A549 (cell line): ENCODE data around the gene PUS7L. TPM values are rescaled to one million over a fixed set of nuclear protein-coding genes. Genes with fewer than 3 reads are reported as not detected.
A peak's percentile ranks its signal among the peaks of the same experiment; 100 is the strongest.

Source experiments
- ATAC-seq, 2 experiments: fragments of 200-7000 bp in 1 of 2; fragments of >200 bp in 1 of 2; cut with Nextera tagmentation in 1 of 2; cut with Tn5 transposase in 1 of 2; 3 replicates each; pipeline versions ENCODE4 v1.8.0 to v1.9.1; 2018 to 2020; ENCODE audit warnings: mild to moderate bottlenecking in 1 of 2, moderate library complexity in 1 of 2
- CTCF ChIA-PET: fragments of 300-600 bp; sonication (Branson Sonifier 250); formaldehyde crosslinking; extraction: SDS; loops from one replicate; lab custom pipeline; 2021; ENCODE audit warnings: antibody characterized with exemption, inconsistent platforms; lab: Yijun Ruan, JAX
- POLR2A ChIA-PET: fragments of 350-600 bp; formaldehyde crosslinking; extraction: SDS; loops from one replicate; lab custom pipeline; 2021; ENCODE audit warnings: antibody characterized with exemption, inconsistent platforms; lab: Yijun Ruan, JAX
- DNase-seq, 2 experiments: peaks; one replicate each; pipeline versions ENCODE4 v3.0.0 to v3.0.0-alpha.2; 2011 to 2016; ENCODE audit warnings: low read depth in 1 of 2, low spot score in 1 of 2
- FAIRE-seq: peaks from 2 replicates; lab custom pipeline; 2011; peaks lifted over from hg19 to GRCh38; lab: Jason Lieb, UNC
- H3K27ac ChIP-seq, 2 experiments: fragments of >200 bp; sonication (Bioruptor Twin); formaldehyde crosslinking; 3 replicates each; pipeline ENCODE4 v1.5.1; 2016 to 2017
- H3K4me1 ChIP-seq: fragments of >200 bp; sonication (Bioruptor Twin); formaldehyde crosslinking; 3 replicates; pipeline ENCODE4 v1.6.1; 2016
- H3K4me2 ChIP-seq: fragments of >200 bp; sonication (Bioruptor Twin); formaldehyde crosslinking; 3 replicates; pipeline ENCODE4 v1.6.1; 2016
- H3K4me3 ChIP-seq: fragments of >200 bp; sonication (Bioruptor Twin); formaldehyde crosslinking; 3 replicates; pipeline ENCODE4 v1.5.1; 2016
- H3K9me3 ChIP-seq: fragments of >200 bp; sonication (Bioruptor Twin); formaldehyde crosslinking; 3 replicates; pipeline ENCODE4 v1.6.1; 2016
- ATOH8 ChIP-seq: fragments of 250-450 bp; sonication (Bioruptor Pico); IDR thresholded peaks from 2 replicates; pipeline ENCODE4 v1.5.0; 2020; ENCODE audit warnings: low read depth, mild to moderate bottlenecking, moderate library complexity
- BCL3 ChIP-seq: fragments of >200 bp; sonication (Bioruptor Twin); formaldehyde crosslinking; IDR thresholded peaks from 3 replicates; pipeline ENCODE4 v1.6.1; 2016
- CBX8 ChIP-seq: fragments of 200-600 bp; sonication (generic); IDR thresholded peaks from 2 replicates; pipeline ENCODE4 v1.6.1; 2016
- CHD4 ChIP-seq: fragments of 200-600 bp; sonication (generic); IDR thresholded peaks from 2 replicates; pipeline ENCODE4 v1.6.1; 2016; ENCODE audit warnings: antibody characterized with exemption, mild to moderate bottlenecking, borderline replicate concordance
- CTCF ChIP-seq: fragments of >200 bp; sonication (Bioruptor Twin); formaldehyde crosslinking; IDR thresholded peaks from 3 replicates; pipeline ENCODE4 v1.5.1; 2016
- EHMT2 ChIP-seq: fragments of 200-600 bp; sonication (generic); IDR thresholded peaks from 2 replicates; pipeline ENCODE4 v1.6.1; 2016; ENCODE audit warnings: antibody characterized with exemption, low read depth, mild to moderate bottlenecking, moderate library complexity
- GATA3 ChIP-seq: IDR thresholded peaks from 2 replicates; pipeline ENCODE4 v1.6.1; 2012; ENCODE audit warnings: borderline replicate concordance
- HEYL ChIP-seq: fragments of 250-450 bp; sonication (Bioruptor Pico); IDR thresholded peaks from 2 replicates; pipeline ENCODE4 v1.8.0; 2021; ENCODE audit warnings: mild to moderate bottlenecking, moderate library complexity
- HOXA7 ChIP-seq: fragments of 250-450 bp; sonication (Bioruptor Pico); IDR thresholded peaks from 2 replicates; pipeline ENCODE4 v1.5.0; 2020; ENCODE audit warnings: mild to moderate bottlenecking, moderate library complexity
- HOXB13 ChIP-seq: fragments of 250-450 bp; sonication (Bioruptor Pico); IDR thresholded peaks from 2 replicates; pipeline ENCODE4 v1.5.0; 2020; ENCODE audit warnings: low read depth, mild to moderate bottlenecking, moderate library complexity
- HOXB5 ChIP-seq: fragments of 250-450 bp; sonication (Bioruptor Pico); IDR thresholded peaks from 2 replicates; pipeline ENCODE4 v1.5.0; 2020; ENCODE audit warnings: mild to moderate bottlenecking, moderate library complexity
- JUN ChIP-seq, 2 experiments: fragments of >200 bp; sonication (Bioruptor Twin); formaldehyde crosslinking; IDR thresholded peaks; 2 replicates in 1 of 2; 3 replicates in 1 of 2; pipeline ENCODE4 v1.6.1; 2016 to 2017
- KDM5A ChIP-seq: fragments of 200-600 bp; sonication (generic); IDR thresholded peaks from 2 replicates; pipeline ENCODE4 v1.6.1; 2016; ENCODE audit warnings: antibody characterized with exemption, mild to moderate bottlenecking
- MAFK ChIP-seq: fragments of 450-650 bp; IDR thresholded peaks from 2 replicates; pipeline ENCODE4 v1.6.1; 2014; ENCODE audit not compliant: partially characterized antibody
- NPAS2 ChIP-seq: fragments of 250-450 bp; sonication (Bioruptor Pico); IDR thresholded peaks from 2 replicates; pipeline ENCODE4 v1.8.0; 2022; ENCODE audit warnings: mild to moderate bottlenecking, moderate library complexity, borderline replicate concordance
- NR3C1 ChIP-seq: fragments of >200 bp; sonication (Bioruptor Twin); formaldehyde crosslinking; IDR thresholded peaks from 3 replicates; pipeline ENCODE4 v1.6.1; 2017
- PHF8 ChIP-seq: fragments of 200-600 bp; sonication (generic); IDR thresholded peaks from 2 replicates; pipeline ENCODE4 v1.6.1; 2016; ENCODE audit warnings: low read depth, mild to moderate bottlenecking, antibody characterized with exemption, moderate library complexity, borderline replicate concordance
- POLR2A ChIP-seq: IDR thresholded peaks from 2 replicates; pipeline ENCODE4 v1.6.1; 2012; ENCODE audit warnings: mild to moderate bottlenecking, low read length
- RARB ChIP-seq: fragments of 250-450 bp; sonication (Bioruptor Pico); IDR thresholded peaks from 2 replicates; pipeline ENCODE4 v1.8.0; 2021; ENCODE audit warnings: mild to moderate bottlenecking, moderate library complexity
- RCOR1 ChIP-seq: fragments of 150-350 bp; IDR thresholded peaks from 2 replicates; pipeline ENCODE4 v1.6.1; 2014; ENCODE audit warnings: antibody characterized with exemption, low read length, low read depth
- RFX5 ChIP-seq: fragments of 450-650 bp; IDR thresholded peaks from 2 replicates; pipeline ENCODE4 v1.7.1; 2014; ENCODE audit warnings: antibody characterized with exemption, mild to moderate bottlenecking, moderate library complexity
- SMC3 ChIP-seq: fragments of >200 bp; sonication (Bioruptor Twin); formaldehyde crosslinking; IDR thresholded peaks from 3 replicates; pipeline ENCODE4 v1.6.1; 2018; ENCODE audit warnings: inconsistent platforms
- TFCP2L1 ChIP-seq: fragments of 250-450 bp; sonication (Bioruptor Pico); IDR thresholded peaks from 2 replicates; pipeline ENCODE4 v1.5.0; 2021; ENCODE audit warnings: mild to moderate bottlenecking
- USF2 ChIP-seq: fragments of 450-650 bp; IDR thresholded peaks from 2 replicates; pipeline ENCODE4 v1.6.1; 2014; ENCODE audit warnings: antibody characterized with exemption
- ZFP36 ChIP-seq: fragments of 450-650 bp; IDR thresholded peaks from 2 replicates; pipeline ENCODE4 v1.6.1; 2014; ENCODE audit warnings: borderline replicate concordance; ENCODE audit not compliant: partially characterized antibody
- WGBS: methylation state at CpG from one replicate; pipeline ENCODE4 v1.1.6; 2017; ENCODE audit errors: missing lambda C conversion rate; 5-methylcytosine and 5-hydroxymethylcytosine counted together
- polyA plus RNA-seq, 4 experiments: library from polyadenylated mRNA; depleted of rRNA in 3 of 4; stranded (reverse); fragments of >200 nt; fragmentation: RNase III in 1 of 4; extraction: RNeasy Plus Mini Kit Qiagen cat#74134 plus additional on column Dnase treatment in 1 of 4; gene quantifications; 2 replicates in 3 of 4; 3 replicates in 1 of 4; pipeline ENCODE4 v1.2.3, GENCODE V29; 2011 to 2017
- TF ChIP-seq, protein P1 (sequence below): IDR thresholded peaks from 2 replicates; pipeline ENCODE4 v1.6.1; 2012
- TF ChIP-seq, protein P2 (sequence below): fragments of 150-350 bp; IDR thresholded peaks from 2 replicates; pipeline ENCODE4 v1.6.1; 2014; ENCODE audit warnings: low read depth, mild to moderate bottlenecking, low read length
- TF ChIP-seq, protein P3 (sequence below): fragments of 250-450 bp; sonication (Bioruptor Pico); IDR thresholded peaks from 2 replicates; pipeline ENCODE4 v1.5.0; 2021; ENCODE audit warnings: mild to moderate bottlenecking, moderate library complexity, borderline replicate concordance

The PUS7L gene
- polyA plus RNA-seq, 2 of the 4 experiments (the other 2 are of a cell fraction) = 5.8 to 16.6 TPM

DNA sequence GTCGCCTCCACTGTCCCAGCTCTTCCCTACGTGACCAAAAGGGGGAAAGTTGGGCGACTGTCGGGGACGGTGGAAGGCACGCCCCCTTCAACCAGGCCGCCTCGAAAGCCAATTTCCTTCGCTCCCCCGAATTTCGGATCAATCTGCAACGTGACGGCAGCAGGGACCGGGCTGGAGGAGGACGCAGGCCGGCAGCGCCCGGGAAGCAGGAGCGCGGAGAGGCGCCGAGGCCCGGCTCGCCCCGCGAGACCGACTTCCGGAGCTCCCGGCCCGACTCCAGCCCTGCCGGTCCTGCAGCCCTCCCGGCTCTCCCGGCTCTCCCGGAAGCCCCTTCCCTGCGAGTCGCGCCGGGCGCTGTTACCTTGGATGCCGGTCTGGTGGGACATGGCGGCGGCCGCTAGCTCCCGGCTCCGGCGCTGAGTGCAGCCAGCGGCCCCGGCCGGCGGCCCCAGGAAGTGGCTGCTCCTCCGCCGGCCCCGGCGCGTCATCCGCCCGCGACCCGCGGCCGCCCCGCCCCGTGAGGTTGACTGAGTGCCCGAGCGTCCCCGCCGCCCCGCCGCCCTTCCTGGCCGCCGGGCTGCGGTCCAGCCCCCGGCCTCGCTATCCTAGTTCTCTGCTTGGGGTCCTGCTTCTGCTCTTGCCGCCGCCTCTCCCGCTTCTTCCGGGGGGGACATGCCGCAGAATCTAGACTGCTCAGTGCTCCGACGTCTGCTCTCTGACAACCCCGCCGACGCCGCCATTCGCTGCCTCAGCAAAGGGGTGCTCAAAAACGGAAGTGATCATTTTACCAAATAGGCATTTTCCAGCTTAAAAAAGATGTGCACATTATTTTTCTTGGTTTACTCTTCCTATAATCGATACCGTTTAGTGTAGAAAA, 47.5 kb upstream of the PUS7L start, which contains the start of gene TWF1:
TSS of gene TWF1 (minus strand) at position 458 of the 877 bp plus-strand sequence. CDS start at position 386, 72 bp downstream.
- ChIA-PET POLR2A (interaction anchor here (0.7 to 2.8 kb wide), 21 partner anchors 8 to 76 kb away, joined by 3 to 34 read pairs (median 4); partner anchors contain the start of genes IRAK4, PUS7L and TMEM117), CTCF (interaction anchor here (0.6 to 3.7 kb wide), 11 partner anchors 8 to 154 kb away, joined by 3 to 14 read pairs (median 3); no protein-coding TSS in a partner anchor)
- FAIRE-seq (no peak), DNase-seq (peak; percentile 73 to 82), ATAC-seq (peak; percentile 98 to 99)
- Histone ChIP-seq H3K4me1 (peaks cover 22% of the 10 kb centered on the region; the same call in 2 of the 3 replicates), H3K9me3 (no peaks in the 10 kb centered on the region), H3K27ac (peak within 1 kb of the TSS; percentile 92 to 99), H3K4me3 (peak within 1 kb of the TSS; percentile 85), H3K4me2 (peak within 1 kb of the TSS; percentile 93)
- 1% methylated on average over 26 of the region's 89 CpGs for WGBS
- no peak for TF ChIP-seq RFX5
- no peak for TF ChIP-seq EHMT2
- no peak for TF ChIP-seq NPAS2 (CRISPR knock-in tag)
- peak; percentile 78 for TF ChIP-seq POLR2A
- no peak for TF ChIP-seq NR3C1
- peak; percentile 88 for TF ChIP-seq PHF8
- TF ChIP-seq SMC3 = no peak
- no peak for TF ChIP-seq ATOH8 (CRISPR knock-in tag)
- TF ChIP-seq CHD4 = no peak
- no peak for TF ChIP-seq RCOR1
- TF ChIP-seq, protein P1, sequence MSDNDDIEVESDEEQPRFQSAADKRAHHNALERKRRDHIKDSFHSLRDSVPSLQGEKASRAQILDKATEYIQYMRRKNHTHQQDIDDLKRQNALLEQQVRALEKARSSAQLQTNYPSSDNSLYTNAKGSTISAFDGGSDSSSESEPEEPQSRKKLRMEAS = no peak; the same call in 1 of the 2 replicates
- no peak for TF ChIP-seq HEYL (CRISPR knock-in tag)
- TF ChIP-seq, protein P2, sequence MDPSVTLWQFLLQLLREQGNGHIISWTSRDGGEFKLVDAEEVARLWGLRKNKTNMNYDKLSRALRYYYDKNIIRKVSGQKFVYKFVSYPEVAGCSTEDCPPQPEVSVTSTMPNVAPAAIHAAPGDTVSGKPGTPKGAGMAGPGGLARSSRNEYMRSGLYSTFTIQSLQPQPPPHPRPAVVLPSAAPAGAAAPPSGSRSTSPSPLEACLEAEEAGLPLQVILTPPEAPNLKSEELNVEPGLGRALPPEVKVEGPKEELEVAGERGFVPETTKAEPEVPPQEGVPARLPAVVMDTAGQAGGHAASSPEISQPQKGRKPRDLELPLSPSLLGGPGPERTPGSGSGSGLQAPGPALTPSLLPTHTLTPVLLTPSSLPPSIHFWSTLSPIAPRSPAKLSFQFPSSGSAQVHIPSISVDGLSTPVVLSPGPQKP = no peak
- TF ChIP-seq RARB = no peak
- no peak for TF ChIP-seq HOXB13 (CRISPR knock-in tag)
- no peak for TF ChIP-seq USF2
- TF ChIP-seq CBX8 = no peak
- TF ChIP-seq HOXB5 (CRISPR knock-in tag) = no peak
- peak; percentile 94 for TF ChIP-seq MAFK
- TF ChIP-seq KDM5A = no peak
- no peak for TF ChIP-seq HOXA7 (CRISPR knock-in tag)
- peak; percentile 57 to 90; a peak in 4 of 5 replicates for TF ChIP-seq JUN (IDR thresholded peaks at IDR 0.05)
- no peak for TF ChIP-seq TFCP2L1 (CRISPR knock-in tag)
- TF ChIP-seq, protein P3, sequence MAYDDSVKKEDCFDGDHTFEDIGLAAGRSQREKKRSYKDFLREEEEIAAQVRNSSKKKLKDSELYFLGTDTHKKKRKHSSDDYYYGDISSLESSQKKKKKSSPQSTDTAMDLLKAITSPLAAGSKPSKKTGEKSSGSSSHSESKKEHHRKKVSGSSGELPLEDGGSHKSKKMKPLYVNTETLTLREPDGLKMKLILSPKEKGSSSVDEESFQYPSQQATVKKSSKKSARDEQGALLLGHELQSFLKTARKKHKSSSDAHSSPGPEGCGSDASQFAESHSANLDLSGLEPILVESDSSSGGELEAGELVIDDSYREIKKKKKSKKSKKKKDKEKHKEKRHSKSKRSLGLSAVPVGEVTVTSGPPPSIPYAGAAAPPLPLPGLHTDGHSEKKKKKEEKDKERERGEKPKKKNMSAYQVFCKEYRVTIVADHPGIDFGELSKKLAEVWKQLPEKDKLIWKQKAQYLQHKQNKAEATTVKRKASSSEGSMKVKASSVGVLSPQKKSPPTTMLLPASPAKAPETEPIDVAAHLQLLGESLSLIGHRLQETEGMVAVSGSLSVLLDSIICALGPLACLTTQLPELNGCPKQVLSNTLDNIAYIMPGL (CRISPR knock-in tag) = peak; percentile 90; the same call in 1 of the 2 replicates
- peak; percentile 91 for TF ChIP-seq BCL3
- TF ChIP-seq ZFP36 = no peak
- 0 out of 3 replicates have a peak, but pooled peaks have one; percentile 11 for TF ChIP-seq CTCF
- no peak for TF ChIP-seq GATA3
